T-helper 22 cell (primary cell): ENCODE measurements around the gene DNAI4.
"Not testable (repeated sequence)": the region's sequence is repeated elsewhere in the genome, so short reads cannot be mapped to it uniquely, and the experiment has no call there.

Source experiments
- DNase-seq: peaks from one replicate; pipeline ENCODE4 v3.0.0-alpha.2; 2020; ENCODE audit warnings: low read depth

The DNAI4 gene

GRCh38 chr1:66929691-66929998 is 5.0 kb upstream of the DNAI4 start:
- DNase-seq, result no peak

- DNase-seq, result no peak
Observed at GRCh38 chr1:66929146-66929688, 4.6 kb upstream of the DNAI4 start.

- no peak for DNase-seq
Observed at GRCh38 chr1:66927528-66927927, 2.9 kb upstream of the DNAI4 start.

GRCh38 chr1:66925944-66926343 is 1.3 kb upstream of the DNAI4 start:
- DNase-seq, result no peak

- DNase-seq, result no peak
Observed at GRCh38 chr1:66925558-66925910, 878 bp upstream of the DNAI4 start.

- DNase-seq, result no peak
Observed at GRCh38 chr1:66920543-66920942, 4.1 kb downstream of the DNAI4 start.

GRCh38 chr1:66919828-66920227 is 4.8 kb downstream of the DNAI4 start:
- DNase-seq, result no peak

- no peak for DNase-seq
Observed at GRCh38 chr1:66919063-66919462, 5.6 kb downstream of the DNAI4 start.

GRCh38 chr1:66917476-66917875 is 7.2 kb downstream of the DNAI4 start:
- DNase-seq, result no peak

- DNase-seq, result no peak
Observed at GRCh38 chr1:66916320-66916719, 8.3 kb downstream of the DNAI4 start.

- DNase-seq, result not testable (repeated sequence)
Observed at GRCh38 chr1:66915203-66915602, 9.5 kb downstream of the DNAI4 start.

- DNase-seq, result no peak
Observed at GRCh38 chr1:66893712-66894111, 30.9 kb downstream of the DNAI4 start.

- DNase-seq, result no peak
Observed at GRCh38 chr1:66890621-66891020, 34.0 kb downstream of the DNAI4 start.

- DNase-seq, result no peak
Observed at GRCh38 chr1:66889030-66889429, 35.6 kb downstream of the DNAI4 start.

- no peak for DNase-seq
Observed at GRCh38 chr1:66876664-66877063, 48.0 kb downstream of the DNAI4 start.

- no peak for DNase-seq
Observed at GRCh38 chr1:66873111-66873510, 51.5 kb downstream of the DNAI4 start.

- not testable (repeated sequence) for DNase-seq
Observed at GRCh38 chr1:66872024-66872423, 52.6 kb downstream of the DNAI4 start.

- DNase-seq, result no peak
Observed at GRCh38 chr1:66867501-66867900, 57.2 kb downstream of the DNAI4 start.

GRCh38 chr1:66860529-66860928 is 64.1 kb downstream of the DNAI4 start:
- no peak for DNase-seq

- DNase-seq, result no peak
Observed at GRCh38 chr1:66853379-66853778, 71.3 kb downstream of the DNAI4 start.

- DNase-seq, result no peak
Observed at GRCh38 chr1:66852870-66853269, 71.8 kb downstream of the DNAI4 start.

- DNase-seq, result no peak
Observed at GRCh38 chr1:66850989-66851388, 73.7 kb downstream of the DNAI4 start.

GRCh38 chr1:66848193-66848592 is 76.5 kb downstream of the DNAI4 start:
- DNase-seq, result no peak

- no peak for DNase-seq
Observed at GRCh38 chr1:66840929-66841328, 83.7 kb downstream of the DNAI4 start.

- DNase-seq, result no peak
Observed at GRCh38 chr1:66834926-66835325, 89.7 kb downstream of the DNAI4 start.
